K562 (cell line): ENCODE data around the gene C1orf167. TPM values are rescaled to one million over a fixed set of nuclear protein-coding genes. Genes with fewer than 3 reads are reported as not detected.

ENCODE experiments used
- ARHGAP35 ChIP-seq: fragments of 450-650 bp; IDR thresholded peaks from 2 replicates; pipeline ENCODE4 v1.6.1; 2018; ENCODE audit not compliant: partially characterized antibody
- polyA plus RNA-seq, 8 experiments: library from polyadenylated mRNA; depleted of rRNA in 4 of 8; stranded (reverse) in 5 of 8; unstranded in 3 of 8; fragments of >200 nt; fragmentation: Nextera tagmentation in 2 of 8; fragmentation: Illumina TruSeq in 1 of 8; extraction: Ambion mirVana in 2 of 8; extraction: Trizol in 1 of 8; gene quantifications; 2 replicates each; pipeline versions ENCODE4 v1.2.1 to v1.2.3, GENCODE V29; 2011 to 2014; ENCODE audit warnings: inconsistent platforms in 1 of 8, missing spikeins in 1 of 8
- total RNA-seq, 7 experiments: library from RNA; depleted of rRNA in 6 of 7; stranded (reverse); fragments of >200 nt in 6 of 7; fragmentation: Illumina TruSeq in 2 of 7; extraction: Trizol in 2 of 7; gene quantifications; 2 replicates each; pipeline versions ENCODE4 v1.2.1 to v1.2.3, GENCODE V29; 2011 to 2021; ENCODE audit warnings: low replicate concordance in 1 of 7
- TF ChIP-seq, protein P1 (sequence below): fragments of 450-650 bp; IDR thresholded peaks from 2 replicates; pipeline ENCODE4 v1.6.1; 2016; ENCODE audit warnings: mild to moderate bottlenecking, moderate library complexity
- TF ChIP-seq, protein P2 (sequence below), 2 experiments: fragments of 450-650 bp in 1 of 2; sonication (generic) in 1 of 2; formaldehyde crosslinking in 1 of 2; IDR thresholded peaks; 2 replicates each; pipeline versions ENCODE4 v1.7.1 to v1.9.0; 2016 to 2022; ENCODE audit warnings: inconsistent platforms in 1 of 2, mild to moderate bottlenecking in 1 of 2, missing genetic modification reagents in 1 of 2

Gene C1orf167
- total and polyA plus RNA-seq, 9 of the 15 experiments (the other 6 are each of a cell fraction or from before 2014, with no cell fraction given), result 0.22 to 0.86 (median 0.31) TPM; not detected in 2

DNA sequence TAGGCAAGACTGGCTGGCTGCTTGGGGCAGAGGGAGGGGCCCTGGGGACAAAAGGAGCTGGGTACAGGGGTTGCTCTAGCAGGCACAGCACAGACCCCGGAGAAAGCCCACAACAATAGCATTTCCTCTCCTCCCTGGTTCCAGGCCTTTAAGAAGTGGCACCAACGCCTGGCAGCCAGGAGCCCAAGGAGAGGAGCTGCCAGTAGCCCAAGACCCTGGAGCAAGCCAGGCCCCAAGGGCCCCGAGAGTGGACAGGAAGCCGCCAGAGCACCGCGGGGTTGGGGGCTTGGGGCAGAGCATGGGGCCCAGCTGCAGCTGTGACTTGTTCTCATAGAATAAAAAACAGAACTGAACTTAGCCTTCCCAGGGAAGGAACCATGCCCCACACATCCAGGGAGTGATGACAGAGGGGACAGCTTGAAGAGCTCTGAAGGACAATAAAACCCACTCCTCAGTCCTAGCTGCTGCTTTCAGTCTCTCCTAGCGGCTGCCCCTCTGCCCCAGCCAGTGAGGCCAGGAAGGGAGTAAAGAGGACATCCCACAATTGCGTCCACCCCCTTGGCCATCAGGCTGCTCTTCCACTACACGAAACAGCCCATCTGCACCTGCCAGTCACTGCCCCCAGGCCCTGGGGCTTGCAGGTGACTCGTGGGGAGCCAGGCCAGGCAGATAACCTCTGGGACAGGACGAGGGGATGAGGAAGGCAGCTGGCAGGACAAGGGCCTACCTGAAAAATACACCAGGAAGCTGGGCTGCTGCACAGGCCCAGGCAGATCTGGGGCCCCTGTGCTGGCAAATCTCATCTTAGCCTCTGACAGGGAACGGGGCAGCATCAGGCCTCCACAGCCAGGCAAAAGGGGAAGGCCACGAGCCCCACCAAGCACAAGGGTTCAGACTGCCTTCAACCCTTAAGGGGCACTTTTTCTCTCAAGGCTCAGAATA lies 27.4 kb downstream of the C1orf167 start (continued):
- TF ChIP-seq, protein P1, sequence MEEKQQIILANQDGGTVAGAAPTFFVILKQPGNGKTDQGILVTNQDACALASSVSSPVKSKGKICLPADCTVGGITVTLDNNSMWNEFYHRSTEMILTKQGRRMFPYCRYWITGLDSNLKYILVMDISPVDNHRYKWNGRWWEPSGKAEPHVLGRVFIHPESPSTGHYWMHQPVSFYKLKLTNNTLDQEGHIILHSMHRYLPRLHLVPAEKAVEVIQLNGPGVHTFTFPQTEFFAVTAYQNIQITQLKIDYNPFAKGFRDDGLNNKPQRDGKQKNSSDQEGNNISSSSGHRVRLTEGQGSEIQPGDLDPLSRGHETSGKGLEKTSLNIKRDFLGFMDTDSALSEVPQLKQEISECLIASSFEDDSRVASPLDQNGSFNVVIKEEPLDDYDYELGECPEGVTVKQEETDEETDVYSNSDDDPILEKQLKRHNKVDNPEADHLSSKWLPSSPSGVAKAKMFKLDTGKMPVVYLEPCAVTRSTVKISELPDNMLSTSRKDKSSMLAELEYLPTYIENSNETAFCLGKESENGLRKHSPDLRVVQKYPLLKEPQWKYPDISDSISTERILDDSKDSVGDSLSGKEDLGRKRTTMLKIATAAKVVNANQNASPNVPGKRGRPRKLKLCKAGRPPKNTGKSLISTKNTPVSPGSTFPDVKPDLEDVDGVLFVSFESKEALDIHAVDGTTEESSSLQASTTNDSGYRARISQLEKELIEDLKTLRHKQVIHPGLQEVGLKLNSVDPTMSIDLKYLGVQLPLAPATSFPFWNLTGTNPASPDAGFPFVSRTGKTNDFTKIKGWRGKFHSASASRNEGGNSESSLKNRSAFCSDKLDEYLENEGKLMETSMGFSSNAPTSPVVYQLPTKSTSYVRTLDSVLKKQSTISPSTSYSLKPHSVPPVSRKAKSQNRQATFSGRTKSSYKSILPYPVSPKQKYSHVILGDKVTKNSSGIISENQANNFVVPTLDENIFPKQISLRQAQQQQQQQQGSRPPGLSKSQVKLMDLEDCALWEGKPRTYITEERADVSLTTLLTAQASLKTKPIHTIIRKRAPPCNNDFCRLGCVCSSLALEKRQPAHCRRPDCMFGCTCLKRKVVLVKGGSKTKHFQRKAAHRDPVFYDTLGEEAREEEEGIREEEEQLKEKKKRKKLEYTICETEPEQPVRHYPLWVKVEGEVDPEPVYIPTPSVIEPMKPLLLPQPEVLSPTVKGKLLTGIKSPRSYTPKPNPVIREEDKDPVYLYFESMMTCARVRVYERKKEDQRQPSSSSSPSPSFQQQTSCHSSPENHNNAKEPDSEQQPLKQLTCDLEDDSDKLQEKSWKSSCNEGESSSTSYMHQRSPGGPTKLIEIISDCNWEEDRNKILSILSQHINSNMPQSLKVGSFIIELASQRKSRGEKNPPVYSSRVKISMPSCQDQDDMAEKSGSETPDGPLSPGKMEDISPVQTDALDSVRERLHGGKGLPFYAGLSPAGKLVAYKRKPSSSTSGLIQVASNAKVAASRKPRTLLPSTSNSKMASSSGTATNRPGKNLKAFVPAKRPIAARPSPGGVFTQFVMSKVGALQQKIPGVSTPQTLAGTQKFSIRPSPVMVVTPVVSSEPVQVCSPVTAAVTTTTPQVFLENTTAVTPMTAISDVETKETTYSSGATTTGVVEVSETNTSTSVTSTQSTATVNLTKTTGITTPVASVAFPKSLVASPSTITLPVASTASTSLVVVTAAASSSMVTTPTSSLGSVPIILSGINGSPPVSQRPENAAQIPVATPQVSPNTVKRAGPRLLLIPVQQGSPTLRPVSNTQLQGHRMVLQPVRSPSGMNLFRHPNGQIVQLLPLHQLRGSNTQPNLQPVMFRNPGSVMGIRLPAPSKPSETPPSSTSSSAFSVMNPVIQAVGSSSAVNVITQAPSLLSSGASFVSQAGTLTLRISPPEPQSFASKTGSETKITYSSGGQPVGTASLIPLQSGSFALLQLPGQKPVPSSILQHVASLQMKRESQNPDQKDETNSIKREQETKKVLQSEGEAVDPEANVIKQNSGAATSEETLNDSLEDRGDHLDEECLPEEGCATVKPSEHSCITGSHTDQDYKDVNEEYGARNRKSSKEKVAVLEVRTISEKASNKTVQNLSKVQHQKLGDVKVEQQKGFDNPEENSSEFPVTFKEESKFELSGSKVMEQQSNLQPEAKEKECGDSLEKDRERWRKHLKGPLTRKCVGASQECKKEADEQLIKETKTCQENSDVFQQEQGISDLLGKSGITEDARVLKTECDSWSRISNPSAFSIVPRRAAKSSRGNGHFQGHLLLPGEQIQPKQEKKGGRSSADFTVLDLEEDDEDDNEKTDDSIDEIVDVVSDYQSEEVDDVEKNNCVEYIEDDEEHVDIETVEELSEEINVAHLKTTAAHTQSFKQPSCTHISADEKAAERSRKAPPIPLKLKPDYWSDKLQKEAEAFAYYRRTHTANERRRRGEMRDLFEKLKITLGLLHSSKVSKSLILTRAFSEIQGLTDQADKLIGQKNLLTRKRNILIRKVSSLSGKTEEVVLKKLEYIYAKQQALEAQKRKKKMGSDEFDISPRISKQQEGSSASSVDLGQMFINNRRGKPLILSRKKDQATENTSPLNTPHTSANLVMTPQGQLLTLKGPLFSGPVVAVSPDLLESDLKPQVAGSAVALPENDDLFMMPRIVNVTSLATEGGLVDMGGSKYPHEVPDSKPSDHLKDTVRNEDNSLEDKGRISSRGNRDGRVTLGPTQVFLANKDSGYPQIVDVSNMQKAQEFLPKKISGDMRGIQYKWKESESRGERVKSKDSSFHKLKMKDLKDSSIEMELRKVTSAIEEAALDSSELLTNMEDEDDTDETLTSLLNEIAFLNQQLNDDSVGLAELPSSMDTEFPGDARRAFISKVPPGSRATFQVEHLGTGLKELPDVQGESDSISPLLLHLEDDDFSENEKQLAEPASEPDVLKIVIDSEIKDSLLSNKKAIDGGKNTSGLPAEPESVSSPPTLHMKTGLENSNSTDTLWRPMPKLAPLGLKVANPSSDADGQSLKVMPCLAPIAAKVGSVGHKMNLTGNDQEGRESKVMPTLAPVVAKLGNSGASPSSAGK, result no peak
- TF ChIP-seq, protein P2, sequence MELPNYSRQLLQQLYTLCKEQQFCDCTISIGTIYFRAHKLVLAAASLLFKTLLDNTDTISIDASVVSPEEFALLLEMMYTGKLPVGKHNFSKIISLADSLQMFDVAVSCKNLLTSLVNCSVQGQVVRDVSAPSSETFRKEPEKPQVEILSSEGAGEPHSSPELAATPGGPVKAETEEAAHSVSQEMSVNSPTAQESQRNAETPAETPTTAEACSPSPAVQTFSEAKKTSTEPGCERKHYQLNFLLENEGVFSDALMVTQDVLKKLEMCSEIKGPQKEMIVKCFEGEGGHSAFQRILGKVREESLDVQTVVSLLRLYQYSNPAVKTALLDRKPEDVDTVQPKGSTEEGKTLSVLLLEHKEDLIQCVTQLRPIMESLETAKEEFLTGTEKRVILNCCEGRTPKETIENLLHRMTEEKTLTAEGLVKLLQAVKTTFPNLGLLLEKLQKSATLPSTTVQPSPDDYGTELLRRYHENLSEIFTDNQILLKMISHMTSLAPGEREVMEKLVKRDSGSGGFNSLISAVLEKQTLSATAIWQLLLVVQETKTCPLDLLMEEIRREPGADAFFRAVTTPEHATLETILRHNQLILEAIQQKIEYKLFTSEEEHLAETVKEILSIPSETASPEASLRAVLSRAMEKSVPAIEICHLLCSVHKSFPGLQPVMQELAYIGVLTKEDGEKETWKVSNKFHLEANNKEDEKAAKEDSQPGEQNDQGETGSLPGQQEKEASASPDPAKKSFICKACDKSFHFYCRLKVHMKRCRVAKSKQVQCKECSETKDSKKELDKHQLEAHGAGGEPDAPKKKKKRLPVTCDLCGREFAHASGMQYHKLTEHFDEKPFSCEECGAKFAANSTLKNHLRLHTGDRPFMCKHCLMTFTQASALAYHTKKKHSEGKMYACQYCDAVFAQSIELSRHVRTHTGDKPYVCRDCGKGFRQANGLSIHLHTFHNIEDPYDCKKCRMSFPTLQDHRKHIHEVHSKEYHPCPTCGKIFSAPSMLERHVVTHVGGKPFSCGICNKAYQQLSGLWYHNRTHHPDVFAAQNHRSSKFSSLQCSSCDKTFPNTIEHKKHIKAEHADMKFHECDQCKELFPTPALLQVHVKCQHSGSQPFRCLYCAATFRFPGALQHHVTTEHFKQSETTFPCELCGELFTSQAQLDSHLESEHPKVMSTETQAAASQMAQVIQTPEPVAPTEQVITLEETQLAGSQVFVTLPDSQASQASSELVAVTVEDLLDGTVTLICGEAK (IDR thresholded peaks at IDR 0.05), result no peak
- TF ChIP-seq, protein P2 (CRISPR knock-in tag; IDR thresholded peaks at IDR 0.05), result no peak
- TF ChIP-seq ARHGAP35, result no peak
